Astrocyte of the spinal cord (primary cell): ENCODE data around the gene ADSL.

Experiments used
- DNase-seq: peaks from one replicate; pipeline ENCODE4 v3.0.0; 2011; ENCODE audit warnings: low read depth, low spot score
- H3K4me3 ChIP-seq: 2 replicates; pipeline ENCODE4 v1.5.1; 2011; ENCODE audit warnings: low read depth, mild to moderate bottlenecking, low read length, moderate library complexity
- CTCF ChIP-seq: IDR thresholded peaks from 2 replicates; pipeline ENCODE4 v1.5.1; 2012; ENCODE audit warnings: low read depth, mild to moderate bottlenecking, low read length, inconsistent platforms
- in situ Hi-C: cut with HindIII; loops from 2 replicates; pipeline ENCODE4 v1.10.0; 2017; ENCODE audit warnings: low sequenced_read_pairs

Gene ADSL

GRCh38 chr22:40332319-40332781 lies 13.9 kb upstream of the ADSL start:
- no peak overlapping the region for H3K4me3 ChIP-seq
- TF ChIP-seq CTCF, result no peak
- peak; percentile 71 for DNase-seq
- in situ Hi-C loops, result no loop called here

- no peak for DNase-seq
- no peak for TF ChIP-seq CTCF
- in situ Hi-C loops, result no loop called here
- no peak overlapping the region for H3K4me3 ChIP-seq
These were observed 12.2 kb upstream of the ADSL start for GRCh38 chr22:40334060-40334459.

GRCh38 chr22:40334899-40335298 lies 11.4 kb upstream of the ADSL start:
- no peak for TF ChIP-seq CTCF
- DNase-seq, result no peak
- in situ Hi-C loops, result no loop called here
- no peak overlapping the region for H3K4me3 ChIP-seq

- H3K4me3 ChIP-seq, result no peak overlapping the region
- TF ChIP-seq CTCF, result no peak
- no peak for DNase-seq
- in situ Hi-C loops, result no loop called here
These were observed 10.9 kb upstream of the ADSL start for GRCh38 chr22:40335358-40335757.

GRCh38 chr22:40340044-40340443 lies 6.3 kb upstream of the ADSL start:
- in situ Hi-C loops, result no loop called here
- TF ChIP-seq CTCF, result no peak
- DNase-seq, result no peak
- no peak overlapping the region for H3K4me3 ChIP-seq

- no peak for DNase-seq
- in situ Hi-C loops, result no loop called here
- no peak for TF ChIP-seq CTCF
- H3K4me3 ChIP-seq, result no peak overlapping the region
These were observed 4.7 kb upstream of the ADSL start for GRCh38 chr22:40341604-40342003.

GRCh38 chr22:40342521-40342920 lies 3.8 kb upstream of the ADSL start:
- no peak for TF ChIP-seq CTCF
- H3K4me3 ChIP-seq, result no peak overlapping the region
- in situ Hi-C loops, result no loop called here
- DNase-seq, result no peak
